ENCODE measurements around the gene RGS3.

Gene RGS3

GRCh38 chr9:113645227-113645977 is 181.9 kb downstream of the RGS3 start:
- DNase-seq: no peak

- DNase-seq: no peak
These were observed 182.4 kb downstream of the RGS3 start for GRCh38 chr9:113645978-113646253.

GRCh38 chr9:113646491-113646890 is 183.0 kb downstream of the RGS3 start:
- DNase-seq: no peak
